ENCODE results near the gene CXADR. TPM values are rescaled to one million over a fixed set of nuclear protein-coding genes. Genes with fewer than 3 reads are reported as not detected.
"Not testable (repeated sequence)": the region's sequence is repeated elsewhere in the genome, so short reads cannot be mapped to it uniquely, and the experiment has no call there.

CXADR gene
- total RNA-seq, 1 experiment from 2014 or later, result 152 TPM

- no peak overlapping the region for H2BK5ac ChIP-seq (ENCODE audit: insufficient read length, low read length)
- no peaks in the 10 kb centered on the region for H3K27me3 Mint-ChIP-seq (ENCODE audit: low read depth)
- no peak overlapping the region for H3K4ac ChIP-seq (ENCODE audit: low read depth, low read length)
- no peak overlapping the region for H3K9ac ChIP-seq (ENCODE audit: extremely low read depth, insufficient read length, low read length)
- no peak overlapping the region for H2BK15ac ChIP-seq (ENCODE audit: low read depth, low read length)
- no peaks in the 10 kb centered on the region for H3K4me1 Mint-ChIP-seq
- H3K36me3 Mint-ChIP-seq (ENCODE audit: insufficient read depth in 1 of 3, low read depth in 3 of 3), result no peaks in the 10 kb centered on the region
- no peak overlapping the region for H3K56ac ChIP-seq (ENCODE audit: insufficient read length, low read depth, low read length)
- H2BK20ac ChIP-seq (ENCODE audit: low read depth, low read length, poor library complexity, severe bottlenecking), result no peak overlapping the region
- no peaks in the 10 kb centered on the region for H3K27me3 ChIP-seq (ENCODE audit: insufficient read depth, low read length)
- no peak overlapping the region for H4K8ac ChIP-seq (replicated peaks; ENCODE audit: insufficient read length, low read depth, low read length)
- no peak overlapping the region for H2BK12ac ChIP-seq (ENCODE audit: insufficient read length, low read depth, low read length)
- peak overlapping the region; percentile 48 for H2AFZ ChIP-seq (ENCODE audit: low read length)
- no peak overlapping the region for H3K4me2 ChIP-seq (ENCODE audit: insufficient read depth, insufficient read length, low read length)
- H4K91ac ChIP-seq (ENCODE audit: insufficient read length, low read depth, low read length), result no peak overlapping the region
- no peak overlapping the region for H3T11ph ChIP-seq (ENCODE audit: low read length)
- no peak overlapping the region for H3K27ac ChIP-seq (ENCODE audit: insufficient read length, low read depth, low read length)
- no peak overlapping the region for H3K23ac ChIP-seq (ENCODE audit: insufficient read length, low read depth, low read length)
- H3K4me3 Mint-ChIP-seq, result no peak overlapping the region
- no peak overlapping the region for H3K14ac ChIP-seq (ENCODE audit: insufficient read depth, low read length)
- H3K18ac ChIP-seq (ENCODE audit: insufficient read length, low read depth, low read length), result no peak overlapping the region
- no peaks in the 10 kb centered on the region for H3K79me1 ChIP-seq (ENCODE audit: insufficient read depth, low read depth, low read length, poor library complexity, severe bottlenecking)
- no peaks in the 10 kb centered on the region for H3K9me3 ChIP-seq (ENCODE audit: control insufficient read depth, low read depth, low read length)
- WGBS (ENCODE audit: extremely low coverage, insufficient read length, low lambda C conversion rate), result no CpG with 5 or more reads among the region's 4 CpGs
- no peak overlapping the region for H4K5ac ChIP-seq (ENCODE audit: insufficient read length, low read depth, low read length)
- no peak overlapping the region for H3K27ac Mint-ChIP-seq
- H2BK120ac ChIP-seq (ENCODE audit: low read depth, low read length, poor library complexity, severe bottlenecking), result no peak overlapping the region
- no peak for DNase-seq
- no peaks in the 10 kb centered on the region for H3K4me1 ChIP-seq (ENCODE audit: insufficient read depth, low read length)
- no peaks in the 10 kb centered on the region for H3K23me2 ChIP-seq (ENCODE audit: insufficient read length, low read depth, low read length, poor library complexity, severe bottlenecking)
- no peak overlapping the region for H2AK5ac ChIP-seq (ENCODE audit: insufficient read length, low read length)
- H3K9me3 Mint-ChIP-seq, result no peaks in the 10 kb centered on the region; a peak in 2 of 5 replicates
- H3K79me2 ChIP-seq (ENCODE audit: insufficient read depth, low read length), result no peaks in the 10 kb centered on the region
- no peak for TF ChIP-seq CTCF (conservative IDR thresholded peaks at IDR 0.05)
- H4K20me1 ChIP-seq (ENCODE audit: control insufficient read depth, insufficient read depth, insufficient read length), result no peaks in the 10 kb centered on the region
Measured at GRCh38 chr21:17476006-17476405, 36.8 kb upstream of the CXADR start.

- not testable (repeated sequence) for H2BK120ac ChIP-seq (ENCODE audit: low read depth, low read length, poor library complexity, severe bottlenecking); H3K27ac Mint-ChIP-seq; H3K36me3 Mint-ChIP-seq (ENCODE audit: insufficient read depth in 1 of 3, low read depth in 3 of 3); H4K5ac ChIP-seq (ENCODE audit: insufficient read length, low read depth, low read length); H3K9me3 ChIP-seq (ENCODE audit: control insufficient read depth, low read depth, low read length); H3K4me1 ChIP-seq (ENCODE audit: insufficient read depth, low read length); H3K14ac ChIP-seq (ENCODE audit: insufficient read depth, low read length); H3K18ac ChIP-seq (ENCODE audit: insufficient read length, low read depth, low read length); H4K8ac ChIP-seq (replicated peaks; ENCODE audit: insufficient read length, low read depth, low read length); H2BK15ac ChIP-seq (ENCODE audit: low read depth, low read length); H2BK12ac ChIP-seq (ENCODE audit: insufficient read length, low read depth, low read length); H3K4me3 Mint-ChIP-seq; H3K27me3 ChIP-seq (ENCODE audit: insufficient read depth, low read length); H3K27me3 Mint-ChIP-seq (ENCODE audit: low read depth); H3K4me1 Mint-ChIP-seq; H3T11ph ChIP-seq (ENCODE audit: low read length); H3K27ac ChIP-seq (ENCODE audit: insufficient read length, low read depth, low read length); H2BK5ac ChIP-seq (ENCODE audit: insufficient read length, low read length); H3K56ac ChIP-seq (ENCODE audit: insufficient read length, low read depth, low read length); H3K23me2 ChIP-seq (ENCODE audit: insufficient read length, low read depth, low read length, poor library complexity, severe bottlenecking); H3K4ac ChIP-seq (ENCODE audit: low read depth, low read length); H3K9ac ChIP-seq (ENCODE audit: extremely low read depth, insufficient read length, low read length); H3K23ac ChIP-seq (ENCODE audit: insufficient read length, low read depth, low read length); DNase-seq; H3K4me2 ChIP-seq (ENCODE audit: insufficient read depth, insufficient read length, low read length); H4K91ac ChIP-seq (ENCODE audit: insufficient read length, low read depth, low read length); H3K9me3 Mint-ChIP-seq; H3K79me2 ChIP-seq (ENCODE audit: insufficient read depth, low read length); H2BK20ac ChIP-seq (ENCODE audit: low read depth, low read length, poor library complexity, severe bottlenecking); H3K79me1 ChIP-seq (ENCODE audit: insufficient read depth, low read depth, low read length, poor library complexity, severe bottlenecking); H4K20me1 ChIP-seq (ENCODE audit: control insufficient read depth, insufficient read depth, insufficient read length); H2AK5ac ChIP-seq (ENCODE audit: insufficient read length, low read length); H2AFZ ChIP-seq (ENCODE audit: low read length)
- WGBS (ENCODE audit: extremely low coverage, insufficient read length, low lambda C conversion rate), result no CpG with 5 or more reads among the region's 6 CpGs
Measured at GRCh38 chr21:17478156-17478555, 34.7 kb upstream of the CXADR start.

Measured in H9 (cell line).